ENCODE results near the gene TRMT1L. TPM values are rescaled to one million over a fixed set of nuclear protein-coding genes. Genes with fewer than 3 reads are reported as not detected.

TRMT1L gene
- total and polyA plus RNA-seq, 2 donors from 2014 or later, result 11.6 to 17.9 TPM

- H3K9ac ChIP-seq (ENCODE audit: low read length in 3 of 3), result no peak overlapping the region
- H3K9me3 ChIP-seq (ENCODE audit: control insufficient read depth in 2 of 3, insufficient read depth in 1 of 3, low read length in 3 of 3), result no peaks in the 10 kb centered on the region
- no peak for TF ChIP-seq CTCF (IDR thresholded peaks at IDR 0.05; ENCODE audit: borderline replicate concordance, extremely low read depth, insufficient read depth)
- H3K27ac ChIP-seq (ENCODE audit: low read depth in 2 of 2, low read length in 2 of 2), result no peak overlapping the region
- no peaks in the 10 kb centered on the region for H3K4me1 ChIP-seq (ENCODE audit: control insufficient read depth in 2 of 3, insufficient read depth in 2 of 3, low read depth in 1 of 3, low read length in 3 of 3)
- no peak for DNase-seq
- intact Hi-C loops (cut with DNase I), result no loop called here
- peaks cover 0 to 5% (median 3%) of the 10 kb centered on the region in 3 donors for H3K36me3 ChIP-seq (ENCODE audit: control insufficient read depth in 2 of 3, insufficient read depth in 3 of 3, low read length in 3 of 3)
- no peaks in the 10 kb centered on the region for H3K27me3 ChIP-seq (ENCODE audit: control insufficient read depth, insufficient read depth, low read length)
- no peak for FAIRE-seq
- no peak overlapping the region for H3K4me3 ChIP-seq (ENCODE audit: low read length in 3 of 3)
These were observed 69.0 kb downstream of the TRMT1L start for GRCh38 chr1:185087746-185088145.

GRCh38 chr1:185087101-185087500 lies 69.7 kb downstream of the TRMT1L start:
- no peak for TF ChIP-seq CTCF (IDR thresholded peaks at IDR 0.05; ENCODE audit: borderline replicate concordance, extremely low read depth, insufficient read depth)
- no peak for FAIRE-seq
- intact Hi-C loops (cut with DNase I), result no loop called here

GRCh38 chr1:185083818-185084217 lies 72.9 kb downstream of the TRMT1L start:
- Histone ChIP-seq H3K9me3 (ENCODE audit: control insufficient read depth in 2 of 3, insufficient read depth in 1 of 3, low read length in 3 of 3) (no peaks in the 10 kb centered on the region), H3K4me3 (ENCODE audit: low read length in 3 of 3) (no peak overlapping the region), H3K4me1 (ENCODE audit: control insufficient read depth in 2 of 3, insufficient read depth in 2 of 3, low read depth in 1 of 3, low read length in 3 of 3) (no peaks in the 10 kb centered on the region), H3K27me3 (ENCODE audit: control insufficient read depth, insufficient read depth, low read length) (no peaks in the 10 kb centered on the region), H3K27ac (ENCODE audit: low read depth in 2 of 2, low read length in 2 of 2) (no peak overlapping the region), H3K36me3 (ENCODE audit: control insufficient read depth in 2 of 3, insufficient read depth in 3 of 3, low read length in 3 of 3) (peaks cover 0 to 5% (median 3%) of the 10 kb centered on the region in 3 donors), H3K9ac (ENCODE audit: low read length in 3 of 3) (no peak overlapping the region)
- FAIRE-seq (no peak), DNase-seq (no peak)
- no peak for TF ChIP-seq CTCF (IDR thresholded peaks at IDR 0.05; ENCODE audit: borderline replicate concordance, extremely low read depth, insufficient read depth)
- intact Hi-C loops (cut with DNase I), result no loop called here

More at GRCh38 chr1:185087101-185087500, 69.7 kb downstream of the TRMT1L start:
- H3K9ac ChIP-seq (ENCODE audit: low read length in 3 of 3), result no peak overlapping the region
- H3K4me1 ChIP-seq (ENCODE audit: control insufficient read depth in 2 of 3, insufficient read depth in 2 of 3, low read depth in 1 of 3, low read length in 3 of 3), result no peaks in the 10 kb centered on the region
- H3K9me3 ChIP-seq (ENCODE audit: control insufficient read depth in 2 of 3, insufficient read depth in 1 of 3, low read length in 3 of 3), result no peaks in the 10 kb centered on the region
- H3K4me3 ChIP-seq (ENCODE audit: low read length in 3 of 3), result no peak overlapping the region
- no peak overlapping the region for H3K27ac ChIP-seq (ENCODE audit: low read depth in 2 of 2, low read length in 2 of 2)
- H3K27me3 ChIP-seq (ENCODE audit: control insufficient read depth, insufficient read depth, low read length), result no peaks in the 10 kb centered on the region
- DNase-seq, result no peak
- peaks cover 0 to 5% (median 3%) of the 10 kb centered on the region in 3 donors for H3K36me3 ChIP-seq (ENCODE audit: control insufficient read depth in 2 of 3, insufficient read depth in 3 of 3, low read length in 3 of 3)

- FAIRE-seq, result no peak
- Histone ChIP-seq H3K4me3 (ENCODE audit: low read length in 3 of 3) (no peak overlapping the region), H3K27ac (ENCODE audit: low read depth in 2 of 2, low read length in 2 of 2) (no peak overlapping the region), H3K9ac (ENCODE audit: low read length in 3 of 3) (no peak overlapping the region), H3K27me3 (ENCODE audit: control insufficient read depth, insufficient read depth, low read length) (no peaks in the 10 kb centered on the region), H3K36me3 (ENCODE audit: control insufficient read depth in 2 of 3, insufficient read depth in 3 of 3, low read length in 3 of 3) (no peaks in the 10 kb centered on the region), H3K9me3 (ENCODE audit: control insufficient read depth in 2 of 3, insufficient read depth in 1 of 3, low read length in 3 of 3) (no peaks in the 10 kb centered on the region), H3K4me1 (ENCODE audit: control insufficient read depth in 2 of 3, insufficient read depth in 2 of 3, low read depth in 1 of 3, low read length in 3 of 3) (no peaks in the 10 kb centered on the region)
- intact Hi-C loops (cut with DNase I), result no loop called here
- DNase-seq, result no peak
- TF ChIP-seq CTCF (IDR thresholded peaks at IDR 0.05; ENCODE audit: borderline replicate concordance, extremely low read depth, insufficient read depth), result no peak
These were observed 76.3 kb downstream of the TRMT1L start for GRCh38 chr1:185080422-185080821.

Measured in kidney (tissue), 14 donors.